WTC11 (cell line): Measurements from ENCODE around the gene PPP2R2C. TPM values are rescaled to one million over a fixed set of nuclear protein-coding genes. Genes with fewer than 3 reads are reported as not detected.
A peak's percentile ranks its signal among the peaks of the same experiment; 100 is the strongest.

Experiments
- ATAC-seq: fragments of 200-7000 bp; cut with Tn5 transposase; 2 replicates; pipeline ENCODE4 v1.10.0; 2021; ENCODE audit warnings: mild to moderate bottlenecking, moderate library complexity
- CTCF ChIA-PET: fragments of 300-600 bp; sonication (Branson Sonifier 250); formaldehyde crosslinking; loops from one replicate; lab custom pipeline; 2021; ENCODE audit warnings: antibody characterized with exemption; lab: Charles Lee
- POLR2A ChIA-PET: fragments of 350-600 bp; sonication (Branson Sonifier 250); formaldehyde crosslinking; loops from one replicate; lab custom pipeline; 2021; ENCODE audit warnings: antibody characterized with exemption; lab: Charles Lee
- DNase-seq: peaks from one replicate; pipeline ENCODE4 v3.0.0; 2021; ENCODE audit warnings: low spot score
- H3K27ac Mint-ChIP-seq: 2 replicates; pipeline ENCODE4 v1.8.0; 2021; ENCODE audit warnings: mixed read lengths
- H3K27me3 Mint-ChIP-seq: 2 replicates; pipeline ENCODE4 v1.8.0; 2021; ENCODE audit warnings: low read depth, mild to moderate bottlenecking, moderate library complexity, mixed read lengths
- H3K36me3 Mint-ChIP-seq: 2 replicates; pipeline ENCODE4 v1.8.0; 2021; ENCODE audit warnings: mixed read lengths
- H3K4me1 Mint-ChIP-seq: 2 replicates; pipeline ENCODE4 v1.8.0; 2022; ENCODE audit warnings: mixed read lengths
- H3K4me3 Mint-ChIP-seq: 2 replicates; pipeline ENCODE4 v1.8.0; 2021; ENCODE audit warnings: mild to moderate bottlenecking, moderate library complexity, mixed read lengths
- H3K9me3 Mint-ChIP-seq: 2 replicates; pipeline ENCODE4 v1.8.0; 2021; ENCODE audit warnings: mixed read lengths
- AR ChIP-seq: fragments of 250-450 bp; sonication (Bioruptor Pico); IDR thresholded peaks from 2 replicates; pipeline ENCODE4 v1.9.0; 2021; ENCODE audit warnings: mild to moderate bottlenecking
- ATF3 ChIP-seq: sonication (generic); formaldehyde crosslinking; conservative IDR thresholded peaks from 2 replicates; pipeline ENCODE4 v1.8.1; 2022; ENCODE audit warnings: mild to moderate bottlenecking, missing genetic modification reagents
- ATF6 ChIP-seq: sonication (generic); formaldehyde crosslinking; IDR thresholded peaks from 2 replicates; pipeline ENCODE4 v1.8.1; 2023; ENCODE audit warnings: mild to moderate bottlenecking, missing genetic modification reagents
- FOXJ3 ChIP-seq: sonication (generic); formaldehyde crosslinking; IDR thresholded peaks from 2 replicates; pipeline ENCODE4 v1.9.0; 2021; ENCODE audit warnings: missing genetic modification reagents, mild to moderate bottlenecking, borderline replicate concordance
- IRF1 ChIP-seq: sonication (generic); formaldehyde crosslinking; IDR thresholded peaks from 2 replicates; pipeline ENCODE4 v1.8.0; 2023; ENCODE audit warnings: missing genetic modification reagents
- MLX ChIP-seq: sonication (generic); formaldehyde crosslinking; IDR thresholded peaks from 2 replicates; pipeline ENCODE4 v1.8.1; 2023; ENCODE audit warnings: mild to moderate bottlenecking, missing genetic modification reagents, moderate library complexity
- MYBL2 ChIP-seq: sonication (generic); formaldehyde crosslinking; IDR thresholded peaks from 2 replicates; pipeline ENCODE4 v1.8.1; 2023; ENCODE audit warnings: mild to moderate bottlenecking, moderate library complexity, missing genetic modification reagents
- NFYB ChIP-seq: sonication (generic); formaldehyde crosslinking; conservative IDR thresholded peaks from 2 replicates; pipeline ENCODE4 v1.8.0; 2022; ENCODE audit warnings: low read depth, missing genetic modification reagents
- NR2C2 ChIP-seq: sonication (generic); formaldehyde crosslinking; IDR thresholded peaks from 2 replicates; pipeline ENCODE4 v1.8.0; 2022; ENCODE audit warnings: mild to moderate bottlenecking, missing genetic modification reagents
- NR3C1 ChIP-seq: sonication (generic); formaldehyde crosslinking; conservative IDR thresholded peaks from 2 replicates; pipeline ENCODE4 v1.8.1; 2023; ENCODE audit warnings: low read depth, mild to moderate bottlenecking, missing genetic modification reagents
- PRDM15 ChIP-seq: sonication (generic); formaldehyde crosslinking; IDR thresholded peaks from 2 replicates; pipeline ENCODE4 v1.8.0; 2022; ENCODE audit warnings: missing genetic modification reagents
- SMAD4 ChIP-seq: sonication (generic); formaldehyde crosslinking; IDR thresholded peaks from 2 replicates; pipeline ENCODE4 v1.8.0; 2022; ENCODE audit warnings: mild to moderate bottlenecking, missing genetic modification reagents
- SP1 ChIP-seq: sonication (generic); formaldehyde crosslinking; conservative IDR thresholded peaks from 2 replicates; pipeline ENCODE4 v1.8.1; 2022; ENCODE audit warnings: missing genetic modification reagents
- ZBTB43 ChIP-seq: sonication (generic); formaldehyde crosslinking; IDR thresholded peaks from 2 replicates; pipeline ENCODE4 v1.8.1; 2023; ENCODE audit warnings: mild to moderate bottlenecking, missing genetic modification reagents
- ZNF138 ChIP-seq: sonication (generic); formaldehyde crosslinking; conservative IDR thresholded peaks from 2 replicates; pipeline ENCODE4 v1.8.1; 2022; ENCODE audit warnings: mild to moderate bottlenecking, moderate library complexity, missing genetic modification reagents
- ZNF263 ChIP-seq: sonication (generic); formaldehyde crosslinking; IDR thresholded peaks from 2 replicates; pipeline ENCODE4 v1.8.1; 2022; ENCODE audit warnings: low read depth, mild to moderate bottlenecking, moderate library complexity, missing genetic modification reagents
- ZNF281 ChIP-seq: sonication (generic); formaldehyde crosslinking; IDR thresholded peaks from 2 replicates; pipeline ENCODE4 v1.8.0; 2023; ENCODE audit warnings: mild to moderate bottlenecking, missing genetic modification reagents
- ZNF396 ChIP-seq: fragments of 250-450 bp; sonication (Bioruptor Pico); IDR thresholded peaks from 2 replicates; pipeline ENCODE4 v1.8.0; 2021; ENCODE audit warnings: mild to moderate bottlenecking, moderate library complexity, borderline replicate concordance
- ZNF425 ChIP-seq: fragments of 250-450 bp; sonication (Bioruptor Pico); conservative IDR thresholded peaks from 2 replicates; pipeline ENCODE4 v1.9.0; 2021; ENCODE audit warnings: mild to moderate bottlenecking
- total RNA-seq: library from RNA; stranded (reverse); gene quantifications from 3 replicates; pipeline ENCODE4 v1.2.3, GENCODE V29; 2021

The PPP2R2C gene
- total RNA-seq, 1 experiment from 2014 or later, result 11.5 TPM

- ChIA-PET CTCF (no interaction called here), POLR2A (no interaction called here)
- TF ChIP-seq NR3C1 (CRISPR knock-in tag) (no peak), FOXJ3 (no peak), PRDM15 (no peak), SMAD4 (CRISPR knock-in tag) (no peak), AR (CRISPR knock-in tag) (no peak), IRF1 (CRISPR knock-in tag) (no peak), NFYB (CRISPR knock-in tag) (peak; percentile 58), ZNF138 (CRISPR knock-in tag) (no peak)
- Mint-ChIP-seq H3K36me3 (no peaks in the 10 kb centered on the region), H3K27ac (no peak overlapping the region), H3K27me3 (no peaks in the 10 kb centered on the region), H3K9me3 (peaks cover 4% of the 10 kb centered on the region), H3K4me3 (no peak overlapping the region), H3K4me1 (peaks cover 20% of the 10 kb centered on the region)
- ATAC-seq, result peak; percentile 85
- peak; percentile 29 for DNase-seq
Measured at GRCh38 chr4:6408263-6408662, 64.2 kb downstream of the PPP2R2C start.

GRCh38 chr4:6405397-6405706, 67.1 kb downstream of the PPP2R2C start:
- no peaks in the 10 kb centered on the region; the same call in 1 of the 2 replicates for H3K27me3 Mint-ChIP-seq
- H3K4me1 Mint-ChIP-seq, result peaks cover 29% of the 10 kb centered on the region
- ATAC-seq (peak; percentile 10), DNase-seq (no peak)
- H3K27ac Mint-ChIP-seq, result no peak overlapping the region
- no peak overlapping the region for H3K4me3 Mint-ChIP-seq
- ChIA-PET CTCF (interaction anchor here (0.5 to 1.0 kb wide), 4 partner anchors 13 to 154 kb away, joined by 3 to 6 read pairs (median 4); no protein-coding TSS in a partner anchor), POLR2A (no interaction called here)
- no peaks in the 10 kb centered on the region for H3K9me3 Mint-ChIP-seq
- H3K36me3 Mint-ChIP-seq, result no peaks in the 10 kb centered on the region
- TF ChIP-seq ZNF263 (CRISPR knock-in tag), result no peak
- no peak for TF ChIP-seq MLX (CRISPR knock-in tag)
- TF ChIP-seq ATF6 (CRISPR knock-in tag), result no peak
- TF ChIP-seq NR2C2 (CRISPR knock-in tag), result no peak
- TF ChIP-seq ZNF396 (CRISPR knock-in tag), result no peak
- TF ChIP-seq ZBTB43, result no peak
- TF ChIP-seq ZNF281 (CRISPR knock-in tag), result no peak
- no peak for TF ChIP-seq ZNF425
- TF ChIP-seq MYBL2 (CRISPR knock-in tag), result no peak
- no peak for TF ChIP-seq SP1 (CRISPR knock-in tag)
- no peak for TF ChIP-seq ATF3 (CRISPR knock-in tag)
